HCT116 (cell line): ENCODE measurements around the gene ALX3. TPM values are rescaled to one million over a fixed set of nuclear protein-coding genes. Genes with fewer than 3 reads are reported as not detected.

ENCODE experiments used
- ATAC-seq: fragments of 200-7000 bp; cut with Tn5 transposase; 2 replicates; pipeline ENCODE4 v1.9.1; 2020; ENCODE audit warnings: mild to moderate bottlenecking, moderate library complexity
- BruUV-seq: library from RNA; stranded (reverse); fragments of 400-500 nt; replicated peaks from 2 replicates; lab custom pipeline; 2021; lab: Mats Ljungman, UMichigan
- CTCF ChIA-PET: fragments of 300-600 bp; sonication (Branson Sonifier 250); formaldehyde crosslinking; loops from one replicate; lab custom pipeline; 2021; ENCODE audit warnings: antibody characterized with exemption; lab: Charles Lee
- POLR2A ChIA-PET: fragments of 300-600, 350-600 bp; sonication (Branson Sonifier 250); formaldehyde crosslinking; loops from one replicate; lab custom pipeline; 2021; ENCODE audit warnings: antibody characterized with exemption; lab: Charles Lee
- RAD21 ChIA-PET, 2 experiments: fragments of 300-600 bp; sonication (Branson Sonifier 250); formaldehyde crosslinking; loops; one replicate each; lab custom pipeline; 2023; ENCODE audit warnings: low total read pairs in 2 of 2; ENCODE audit not compliant: uncharacterized antibody in 2 of 2, unreplicated experiment in 2 of 2, low non-redundant PET in 1 of 2; lab: Charles Lee
- DNase-seq: peaks from one replicate; pipeline ENCODE4 v3.0.0-alpha.2; 2010; ENCODE audit warnings: low read depth, low spot score
- H2AFZ ChIP-seq: fragments of 200-600 bp; shearing (Covaris generic), sonication (generic); 2 replicates; pipeline ENCODE4 v1.6.1; 2017; ENCODE audit warnings: low read depth, mixed run types, mixed read lengths, antibody characterized with exemption, low read length; ENCODE audit not compliant: poor library complexity, severe bottlenecking
- H3K27ac ChIP-seq: 2 replicates; pipeline ENCODE4 v1.5.1; 2012; ENCODE audit warnings: low read depth, low read length
- H3K27me3 ChIP-seq: fragments of 200-600 bp; sonication (generic); 2 replicates; pipeline ENCODE4 v1.6.1; 2016; ENCODE audit warnings: mixed run types, low read length, mixed read lengths; ENCODE audit not compliant: insufficient read depth
- H3K36me3 ChIP-seq, 2 experiments: fragments of 200-500 bp in 1 of 2; fragments of 200-600 bp in 1 of 2; sonication (Bioruptor generic) in 1 of 2; sonication (generic) in 1 of 2; 2 replicates each; pipeline versions ENCODE4 v1.5.1 to v1.6.1; 2014 to 2016; ENCODE audit warnings: low read length in 2 of 2, inconsistent platforms in 1 of 2, mixed read lengths in 1 of 2, mixed run types in 1 of 2; ENCODE audit not compliant: insufficient read depth in 2 of 2, control insufficient read depth in 1 of 2
- H3K4me1 ChIP-seq, 2 experiments: fragments of 200-600 bp in 1 of 2; sonication (generic) in 1 of 2; 2 replicates each; pipeline versions ENCODE4 v1.5.1 to v1.6.1; 2012 to 2017; ENCODE audit warnings: low read length in 2 of 2, inconsistent platforms in 1 of 2, mild to moderate bottlenecking in 1 of 2, mixed read lengths in 1 of 2, mixed run types in 1 of 2, moderate library complexity in 1 of 2; ENCODE audit not compliant: insufficient read depth in 2 of 2, control insufficient read depth in 1 of 2
- H3K4me2 ChIP-seq: fragments of 200-600 bp; sonication (generic); 2 replicates; pipeline ENCODE4 v1.6.1; 2017; ENCODE audit warnings: mixed run types, low read length, mixed read lengths
- H3K4me3 ChIP-seq, 2 experiments: fragments of 200-600 bp in 1 of 2; sonication (generic) in 1 of 2; replicated peaks in 1 of 2; 2 replicates each; pipeline ENCODE4 v1.5.1; 2011 to 2016; ENCODE audit warnings: low read length in 2 of 2, control low read depth in 1 of 2, low read depth in 1 of 2, mild to moderate bottlenecking in 1 of 2, mixed read lengths in 1 of 2, mixed run types in 1 of 2
- H3K79me2 ChIP-seq: fragments of 200-600 bp; sonication (generic); 2 replicates; pipeline ENCODE4 v1.6.1; 2017; ENCODE audit warnings: mild to moderate bottlenecking, mixed run types, low read length, moderate library complexity, mixed read lengths; ENCODE audit not compliant: insufficient read depth
- H3K9ac ChIP-seq: fragments of 200-600 bp; sonication (generic); 2 replicates; pipeline ENCODE4 v1.6.1; 2016; ENCODE audit warnings: low read length, mixed read lengths
- H3K9me2 ChIP-seq: fragments of 200-600 bp; sonication (generic), shearing (Covaris generic); 2 replicates; pipeline ENCODE4 v1.6.1; 2017; ENCODE audit warnings: mixed run types, mild to moderate bottlenecking, moderate library complexity; ENCODE audit not compliant: insufficient read depth
- H3K9me3 ChIP-seq, 2 experiments: fragments of 200-500 bp in 1 of 2; fragments of 200-600 bp in 1 of 2; sonication (Bioruptor generic) in 1 of 2; sonication (generic) in 1 of 2; 2 replicates each; pipeline ENCODE4 v1.6.1; 2014 to 2017; ENCODE audit warnings: low read length in 2 of 2, mixed read lengths in 2 of 2, inconsistent platforms in 1 of 2, low read depth in 1 of 2, mild to moderate bottlenecking in 1 of 2, mixed run types in 1 of 2, moderate library complexity in 1 of 2; ENCODE audit not compliant: control insufficient read depth in 1 of 2, insufficient read depth in 1 of 2
- H4K20me1 ChIP-seq: fragments of 200-600 bp; sonication (generic), shearing (Covaris generic); 2 replicates; pipeline ENCODE4 v1.6.1; 2017; ENCODE audit warnings: mixed run types, mild to moderate bottlenecking, moderate library complexity; ENCODE audit not compliant: insufficient read depth
- ATF3 ChIP-seq: IDR thresholded peaks from 2 replicates; pipeline ENCODE4 v1.6.1; 2012
- CBX3 ChIP-seq: IDR thresholded peaks from 2 replicates; pipeline ENCODE4 v1.6.1; 2012; ENCODE audit warnings: low read depth
- CTCF ChIP-seq, 3 experiments: fragments of 200-600 bp in 1 of 3; sonication (generic) in 1 of 3; IDR thresholded peaks in 2 of 3; conservative IDR thresholded peaks in 1 of 3; 2 replicates each; pipeline ENCODE4 v1.5.1; 2012 to 2017; ENCODE audit warnings: low read depth in 2 of 3, low read length in 2 of 3, antibody characterized with exemption in 1 of 3, borderline replicate concordance in 1 of 3, control low read depth in 1 of 3, mild to moderate bottlenecking in 1 of 3, mixed read lengths in 1 of 3, mixed run types in 1 of 3, moderate library complexity in 1 of 3; ENCODE audit not compliant: insufficient read depth in 1 of 3
- EGR1 ChIP-seq: IDR thresholded peaks from 2 replicates; pipeline ENCODE4 v1.6.1; 2012; ENCODE audit warnings: low read depth
- ELF1 ChIP-seq: IDR thresholded peaks from 2 replicates; pipeline ENCODE4 v1.6.1; 2012; ENCODE audit warnings: low read depth, borderline replicate concordance
- FOSL1 ChIP-seq: IDR thresholded peaks from 2 replicates; pipeline ENCODE4 v1.6.1; 2012; ENCODE audit warnings: low read depth
- JUND ChIP-seq: IDR thresholded peaks from 2 replicates; pipeline ENCODE4 v1.6.1; 2012
- MAX ChIP-seq: IDR thresholded peaks from 2 replicates; pipeline ENCODE4 v1.6.1; 2012
- POLR2A ChIP-seq: IDR thresholded peaks from 2 replicates; pipeline ENCODE4 v1.7.0; 2011; ENCODE audit warnings: borderline replicate concordance; ENCODE audit not compliant: insufficient read depth, insufficient read length; ENCODE audit errors: extremely low read depth
- REST ChIP-seq: IDR thresholded peaks from 2 replicates; pipeline ENCODE4 v1.6.1; 2012; ENCODE audit warnings: low read depth
- SIN3A ChIP-seq: IDR thresholded peaks from 2 replicates; pipeline ENCODE4 v1.6.1; 2012; ENCODE audit warnings: low read depth
- SP1 ChIP-seq: IDR thresholded peaks from 2 replicates; pipeline ENCODE4 v1.6.1; 2012; ENCODE audit warnings: low read depth
- SRF ChIP-seq: IDR thresholded peaks from 2 replicates; pipeline ENCODE4 v1.6.1; 2012; ENCODE audit warnings: low read depth
- TCF7L2 ChIP-seq: IDR thresholded peaks from 2 replicates; pipeline ENCODE4 v1.7.0; 2011; ENCODE audit warnings: borderline replicate concordance, inconsistent platforms; ENCODE audit not compliant: insufficient read depth, insufficient read length; ENCODE audit errors: extremely low read depth
- YY1 ChIP-seq: IDR thresholded peaks from 2 replicates; pipeline ENCODE4 v1.6.1; 2011; ENCODE audit warnings: low read length, low read depth, moderate library complexity, mild to moderate bottlenecking; ENCODE audit not compliant: insufficient replicate concordance; ENCODE audit errors: extremely low read depth
- ZBTB33 ChIP-seq: IDR thresholded peaks from 2 replicates; pipeline ENCODE4 v1.6.1; 2011; ENCODE audit warnings: mild to moderate bottlenecking, low read length, moderate library complexity; ENCODE audit not compliant: insufficient replicate concordance; ENCODE audit errors: extremely low read depth
- ZNF274 ChIP-seq: fragments of 200-500 bp; sonication (Bioruptor generic); IDR thresholded peaks from 2 replicates; pipeline ENCODE4 v1.6.1; 2014; ENCODE audit warnings: mild to moderate bottlenecking, low read depth, low read length, inconsistent platforms
- intact Hi-C: fragments of 100-400 bp; cut with micrococcal nuclease; formaldehyde crosslinking; loops from 2 replicates; pipeline ENCODE4 v1.10.0; 2022
- total RNA-seq: library from RNA; stranded (reverse); gene quantifications from one replicate; pipeline ENCODE4 v1.2.1, GENCODE V29; 2021; ENCODE audit not compliant: unreplicated experiment

Gene ALX3
- total RNA-seq, 1 experiment from 2014 or later: not detected

- TF ChIP-seq YY1 (no peak), ELF1 (no peak)
Observed at GRCh38 chr1:110062612-110063011, 7.9 kb downstream of the ALX3 start (continued).

- Histone ChIP-seq H3K4me2 (no peak overlapping the region), H3K9me2 (no peaks in the 10 kb centered on the region), H3K4me1 (no peaks in the 10 kb centered on the region), H4K20me1 (no peaks in the 10 kb centered on the region), H3K79me2 (no peaks in the 10 kb centered on the region), H3K36me3 (peaks cover 6% of the 10 kb centered on the region in 2 experiments; a peak in 2 of 4 replicates), H3K4me3 (no peak overlapping the region), H3K27me3 (no peaks in the 10 kb centered on the region), H3K9me3 (no peaks in the 10 kb centered on the region), H3K9ac (no peak overlapping the region), H3K27ac (no peak overlapping the region), H2AFZ (no peak overlapping the region)
- ChIA-PET POLR2A (no interaction called here), RAD21 (no interaction called here), CTCF (interaction anchor here (1.9 kb wide), 1 partner anchor 32 kb away, joined by 10 read pairs; no protein-coding TSS in a partner anchor)
- no peak for ATAC-seq
- BruUV-seq: no TSS peak
- TF ChIP-seq MAX: no peak
- TF ChIP-seq JUND: no peak
- no peak for TF ChIP-seq EGR1
- no peak for TF ChIP-seq TCF7L2
- TF ChIP-seq SRF: no peak
- no peak for TF ChIP-seq ATF3
- no peak for TF ChIP-seq POLR2A
- TF ChIP-seq CBX3: no peak
- TF ChIP-seq ZBTB33: no peak
- TF ChIP-seq FOSL1: no peak
- TF ChIP-seq SIN3A: no peak
- no peak for TF ChIP-seq CTCF (IDR thresholded peaks at IDR 0.05 in 2 of 3, conservative IDR thresholded peaks at IDR 0.05 in 1 of 3; ENCODE audit: borderline replicate concordance in 1 of 3, insufficient read depth in 1 of 3, low read depth in 2 of 3, low read length in 2 of 3)
- TF ChIP-seq ZNF274: no peak
- no peak for TF ChIP-seq REST
- TF ChIP-seq SP1: no peak
- intact Hi-C loops: no loop called here
- no peak for DNase-seq
Observed at GRCh38 chr1:110061341-110061740, 9.1 kb downstream of the ALX3 start.
